Measurements from ENCODE around the gene AOC2.
"Not testable (repeated sequence)": the region's sequence is repeated elsewhere in the genome, so short reads cannot be mapped to it uniquely, and the experiment has no call there.

GRCh38 chr17:42856093-42856492, 11.7 kb downstream of the AOC2 start:
- not testable (repeated sequence) for TF ChIP-seq CTCF (optimal IDR thresholded peaks at IDR 0.05 in 1 of 3, IDR thresholded peaks at IDR 0.05 in 1 of 3, conservative IDR thresholded peaks at IDR 0.05 in 1 of 3; ENCODE audit: extremely low read depth in 1 of 3, insufficient read depth in 2 of 3, low read length in 3 of 3); EZH2 (IDR thresholded peaks at IDR 0.05; ENCODE audit: low read length)
